Activated CD8-positive, alpha-beta memory T cell treated with anti-CD3 and anti-CD28 coated beads for 4 hours (primary cell): ENCODE results near the gene FRMD4B.
A peak's percentile ranks its signal among the peaks of the same experiment; 100 is the strongest.
"Not testable (repeated sequence)": the region's sequence is repeated elsewhere in the genome, so short reads cannot be mapped to it uniquely, and the experiment has no call there.

ENCODE experiments used
- DNase-seq, 2 donors: peaks; one replicate each; pipeline ENCODE4 v3.0.0-alpha.2; 2020; ENCODE audit warnings: low read depth in 2 of 2

Gene FRMD4B

GRCh38 chr3:69283913-69284611 lies 101.8 kb downstream of the FRMD4B start:
- no peak for DNase-seq

- DNase-seq, result no peak
These were observed 102.4 kb downstream of the FRMD4B start for GRCh38 chr3:69283496-69283895.

- DNase-seq, result peak; percentile 43 to 63
These were observed 103.7 kb downstream of the FRMD4B start for GRCh38 chr3:69282181-69282580.

- not testable (repeated sequence) for DNase-seq
These were observed 108.5 kb downstream of the FRMD4B start for GRCh38 chr3:69277403-69277802.

- DNase-seq, result no peak
These were observed 109.0 kb downstream of the FRMD4B start for GRCh38 chr3:69276884-69277283.

- DNase-seq, result not testable (repeated sequence)
These were observed 109.7 kb downstream of the FRMD4B start for GRCh38 chr3:69276191-69276590.

GRCh38 chr3:69273896-69274295 lies 112.0 kb downstream of the FRMD4B start:
- no peak for DNase-seq

- DNase-seq, result no peak
These were observed 113.3 kb downstream of the FRMD4B start for GRCh38 chr3:69272556-69272955.

- no peak for DNase-seq
These were observed 114.8 kb downstream of the FRMD4B start for GRCh38 chr3:69271098-69271497.

GRCh38 chr3:69266585-69266984 lies 119.3 kb downstream of the FRMD4B start:
- no peak for DNase-seq

- DNase-seq, result not testable (repeated sequence)
These were observed 119.8 kb downstream of the FRMD4B start for GRCh38 chr3:69266071-69266470.

GRCh38 chr3:69260843-69261405 lies 125.0 kb downstream of the FRMD4B start:
- not testable (repeated sequence) for DNase-seq

- no peak for DNase-seq
These were observed 125.6 kb downstream of the FRMD4B start for GRCh38 chr3:69260216-69260787.

- DNase-seq, result no peak
These were observed 126.8 kb downstream of the FRMD4B start for GRCh38 chr3:69259125-69259524.

- DNase-seq, result no peak
These were observed 130.0 kb downstream of the FRMD4B start for GRCh38 chr3:69255928-69256327.

- DNase-seq, result no peak
These were observed 131.5 kb downstream of the FRMD4B start for GRCh38 chr3:69254351-69254750.

- no peak for DNase-seq
These were observed 133.3 kb downstream of the FRMD4B start for GRCh38 chr3:69252631-69253030.

GRCh38 chr3:69252141-69252540 lies 133.7 kb downstream of the FRMD4B start:
- no peak for DNase-seq

GRCh38 chr3:69251078-69251805 lies 134.6 kb downstream of the FRMD4B start:
- DNase-seq, result no peak

- peak in 1 of 2 donors; percentile 1 for DNase-seq
These were observed 135.9 kb downstream of the FRMD4B start for GRCh38 chr3:69250014-69250413.

GRCh38 chr3:69249001-69249400 lies 136.9 kb downstream of the FRMD4B start:
- no peak for DNase-seq

GRCh38 chr3:69248436-69248835 lies 137.5 kb downstream of the FRMD4B start:
- DNase-seq, result no peak

GRCh38 chr3:69246612-69247011 lies 139.3 kb downstream of the FRMD4B start:
- DNase-seq, result no peak
